GM10248 (cell line): ENCODE data around the gene STX10.

Experiments used
- CTCF ChIA-PET: fragments of 300-600 bp; sonication (Branson Sonifier 250); formaldehyde crosslinking; extraction: SDS; loops from one replicate; lab custom pipeline; 2021; ENCODE audit warnings: antibody characterized with exemption; lab: Yijun Ruan, JAX
- POLR2A ChIA-PET: fragments of 350-650 bp; sonication (Branson Sonifier 250); formaldehyde crosslinking; extraction: SDS; loops from one replicate; lab custom pipeline; 2020; ENCODE audit warnings: antibody characterized with exemption; lab: Yijun Ruan, JAX
- DNase-seq: peaks from one replicate; pipeline ENCODE4 v3.0.0; 2012; ENCODE audit errors: extremely low spot score
- TF ChIP-seq, protein P1 (sequence below): IDR thresholded peaks from 2 replicates; pipeline ENCODE4 v1.5.1; 2012; ENCODE audit warnings: mild to moderate bottlenecking, low read depth; ENCODE audit errors: extremely low read depth, missing control alignments, control extremely low read depth

STX10 gene

GRCh38 chr19:13132471-13133180 is 17.5 kb downstream of the STX10 start:
- ChIA-PET POLR2A (interaction anchor here (0.5 to 0.6 kb wide), 2 partner anchors 32 to 191 kb away, joined by 7 to 10 read pairs; no protein-coding TSS in a partner anchor), CTCF (interaction anchor here (1.1 to 2.7 kb wide), 4 partner anchors 12 to 167 kb away, joined by 3 to 10 read pairs (median 8); partner anchors contain the start of gene NACC1)
- TF ChIP-seq, protein P1, sequence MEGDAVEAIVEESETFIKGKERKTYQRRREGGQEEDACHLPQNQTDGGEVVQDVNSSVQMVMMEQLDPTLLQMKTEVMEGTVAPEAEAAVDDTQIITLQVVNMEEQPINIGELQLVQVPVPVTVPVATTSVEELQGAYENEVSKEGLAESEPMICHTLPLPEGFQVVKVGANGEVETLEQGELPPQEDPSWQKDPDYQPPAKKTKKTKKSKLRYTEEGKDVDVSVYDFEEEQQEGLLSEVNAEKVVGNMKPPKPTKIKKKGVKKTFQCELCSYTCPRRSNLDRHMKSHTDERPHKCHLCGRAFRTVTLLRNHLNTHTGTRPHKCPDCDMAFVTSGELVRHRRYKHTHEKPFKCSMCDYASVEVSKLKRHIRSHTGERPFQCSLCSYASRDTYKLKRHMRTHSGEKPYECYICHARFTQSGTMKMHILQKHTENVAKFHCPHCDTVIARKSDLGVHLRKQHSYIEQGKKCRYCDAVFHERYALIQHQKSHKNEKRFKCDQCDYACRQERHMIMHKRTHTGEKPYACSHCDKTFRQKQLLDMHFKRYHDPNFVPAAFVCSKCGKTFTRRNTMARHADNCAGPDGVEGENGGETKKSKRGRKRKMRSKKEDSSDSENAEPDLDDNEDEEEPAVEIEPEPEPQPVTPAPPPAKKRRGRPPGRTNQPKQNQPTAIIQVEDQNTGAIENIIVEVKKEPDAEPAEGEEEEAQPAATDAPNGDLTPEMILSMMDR: no peak
- no peak for DNase-seq

- no peak for DNase-seq
- ChIA-PET CTCF (interaction anchor here (1.0 to 2.7 kb wide), 6 partner anchors 10 to 165 kb away, joined by 3 to 10 read pairs (median 4); no protein-coding TSS in a partner anchor), POLR2A (interaction anchor here (0.6 to 0.9 kb wide), 2 partner anchors 19 to 24 kb away, joined by 3 to 4 read pairs; partner anchors contain the start of genes IER2 and STX10)
- TF ChIP-seq, protein P1: no peak
Observed at GRCh38 chr19:13130886-13131490, 19.2 kb downstream of the STX10 start.

DNA sequence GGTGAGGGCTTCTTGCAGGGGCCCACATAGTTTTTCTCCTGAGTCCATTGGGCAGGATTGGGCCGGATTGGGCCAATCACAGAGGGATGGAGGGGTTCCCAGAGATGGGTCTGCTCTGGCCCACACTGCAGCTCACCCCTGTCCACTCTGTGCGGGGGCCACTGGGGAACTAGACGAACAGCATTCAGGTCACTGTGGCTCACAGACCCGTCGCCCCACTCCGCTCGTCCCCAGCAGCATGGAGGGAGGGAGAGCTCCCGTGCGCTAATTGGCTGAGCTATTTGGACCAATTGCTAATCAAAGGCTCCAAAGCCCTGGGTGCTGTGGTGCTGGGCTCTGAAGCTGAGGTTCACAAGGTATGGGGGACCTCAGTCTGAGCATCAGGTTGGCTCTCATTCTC is 20.8 kb downstream of the STX10 start:
- POLR2A ChIA-PET: no interaction called here
- CTCF ChIA-PET: interaction anchor here (0.7 to 2.3 kb wide), 4 partner anchors 10 to 164 kb away, joined by 3 to 9 read pairs (median 4); partner anchors contain the start of genes IER2 and STX10
- TF ChIP-seq, protein P1: no peak
- DNase-seq: no peak

DNA sequence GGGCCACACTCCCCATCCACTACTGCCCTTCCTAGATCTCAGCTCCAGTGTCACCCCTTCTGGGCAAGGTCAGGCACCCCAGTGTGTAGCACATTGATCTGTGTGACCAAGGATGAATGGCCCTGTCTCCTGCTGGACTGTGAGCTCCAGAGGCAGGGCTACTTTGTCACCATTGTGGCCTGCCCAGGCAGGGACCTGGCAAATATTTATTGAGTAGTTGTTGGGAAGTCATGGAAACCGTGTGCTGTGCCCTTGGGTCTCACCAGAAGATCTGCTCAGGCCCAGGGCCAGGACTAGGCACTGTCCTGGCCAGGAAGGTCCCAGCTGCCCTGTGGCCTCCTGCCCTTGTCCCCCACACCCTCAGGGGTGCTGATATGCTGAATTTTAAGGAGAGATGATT is 21.6 kb downstream of the STX10 start:
- CTCF ChIA-PET: interaction anchor here (0.7 to 2.3 kb wide), 6 partner anchors 8 to 163 kb away, joined by 3 to 9 read pairs (median 4); partner anchors contain the start of genes IER2 and STX10
- no peak for DNase-seq
- TF ChIP-seq, protein P1: no peak
- POLR2A ChIA-PET: interaction anchor here (1.2 kb wide), 1 partner anchor 14 kb away, joined by 4 read pairs; no protein-coding TSS in a partner anchor

DNA sequence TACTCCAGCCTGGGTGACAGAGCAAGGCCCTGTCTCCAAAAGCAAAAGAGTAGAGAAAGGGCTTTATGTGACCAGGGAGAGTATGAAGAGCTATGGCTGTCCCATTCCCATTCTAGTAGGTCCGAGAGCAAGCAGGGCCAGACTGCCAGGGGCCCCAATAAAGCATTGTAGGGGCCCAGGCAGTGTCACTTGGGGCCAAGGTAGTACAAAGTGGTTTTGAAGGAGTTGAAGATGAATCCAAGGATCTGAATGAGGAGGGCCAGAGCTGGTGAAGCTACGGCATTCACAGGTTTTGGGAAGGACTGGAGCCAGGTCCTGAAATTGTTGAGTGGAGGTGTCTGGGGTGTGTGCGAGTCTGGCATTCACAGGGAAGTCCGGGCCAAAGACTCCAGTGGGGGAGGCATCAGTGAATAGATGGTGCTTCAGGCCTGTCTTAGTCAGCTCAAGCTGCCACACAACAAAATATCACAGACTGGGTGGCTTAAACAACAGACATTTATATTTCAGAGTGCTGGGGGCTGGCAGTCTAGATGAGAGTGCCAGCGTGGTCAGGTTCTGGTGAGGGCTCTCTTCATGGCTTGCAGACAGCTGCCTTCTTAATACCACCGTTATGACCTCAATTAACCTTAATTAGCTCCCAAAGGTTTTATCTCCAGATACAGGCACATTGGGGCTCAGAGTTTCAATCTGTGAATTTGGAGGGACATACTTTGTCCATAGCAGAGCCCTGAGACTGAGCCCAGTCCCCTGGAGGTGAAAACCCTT is 22.2 kb downstream of the STX10 start:
- TF ChIP-seq, protein P1: no peak
- DNase-seq: no peak
- POLR2A ChIA-PET: interaction anchor here (1.2 kb wide), 1 partner anchor 14 kb away, joined by 4 read pairs; no protein-coding TSS in a partner anchor
- CTCF ChIA-PET: interaction anchor here (1.0 to 2.3 kb wide), 6 partner anchors 8 to 163 kb away, joined by 3 to 9 read pairs (median 4); partner anchors contain the start of genes IER2 and STX10
